ENCODE measurements around the gene ATAT1.
"Not testable (repeated sequence)": the region's sequence is repeated elsewhere in the genome, so short reads cannot be mapped to it uniquely, and the experiment has no call there.

Gene ATAT1

DNA sequence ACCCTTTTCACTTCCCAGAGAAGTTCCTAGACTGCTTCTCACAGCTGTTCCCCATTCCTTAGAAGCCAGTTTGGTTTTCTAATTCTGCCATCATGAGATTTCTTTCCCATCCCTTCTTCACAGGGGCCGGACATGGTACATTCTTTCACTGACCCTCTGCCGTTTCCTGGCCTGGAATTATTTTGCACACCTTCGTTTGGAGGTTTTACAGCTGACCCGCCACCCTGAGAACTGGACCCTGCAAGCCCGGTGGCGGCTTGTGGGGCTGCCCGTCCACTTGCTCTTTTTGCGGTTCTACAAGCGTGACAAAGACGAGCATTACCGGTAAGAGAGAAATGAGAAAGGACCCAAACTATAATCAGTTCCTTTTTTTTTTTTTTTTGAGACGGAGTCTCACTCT lies 24.5 kb downstream of the ATAT1 start:
- no peak for DNase-seq

- no peak for DNase-seq
Observed at GRCh38 chr6:30654798-30655742, 28.4 kb downstream of the ATAT1 start.

DNA sequence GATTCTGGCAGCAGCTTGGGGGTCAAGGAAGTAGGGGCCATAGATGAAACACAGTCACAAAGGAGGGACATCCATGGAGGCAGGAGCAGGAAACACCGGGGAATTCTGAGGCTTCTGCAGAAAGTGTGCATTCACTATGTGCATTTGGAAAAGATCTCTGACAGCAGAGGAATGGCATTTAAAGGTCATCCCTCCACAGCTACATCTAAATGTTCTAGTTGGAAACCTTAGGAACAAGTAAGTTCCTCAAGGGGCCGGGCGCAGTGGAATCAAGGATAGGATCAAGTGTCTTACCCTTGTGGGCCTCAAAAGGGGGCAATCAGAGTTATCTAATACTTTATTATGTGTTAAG lies 29.0 kb downstream of the ATAT1 start:
- DNase-seq = no peak

- no peak for DNase-seq
Observed at GRCh38 chr6:30656513-30656912, 29.8 kb downstream of the ATAT1 start.

GRCh38 chr6:30657454-30657853 lies 30.8 kb downstream of the ATAT1 start:
- no peak for DNase-seq

DNA sequence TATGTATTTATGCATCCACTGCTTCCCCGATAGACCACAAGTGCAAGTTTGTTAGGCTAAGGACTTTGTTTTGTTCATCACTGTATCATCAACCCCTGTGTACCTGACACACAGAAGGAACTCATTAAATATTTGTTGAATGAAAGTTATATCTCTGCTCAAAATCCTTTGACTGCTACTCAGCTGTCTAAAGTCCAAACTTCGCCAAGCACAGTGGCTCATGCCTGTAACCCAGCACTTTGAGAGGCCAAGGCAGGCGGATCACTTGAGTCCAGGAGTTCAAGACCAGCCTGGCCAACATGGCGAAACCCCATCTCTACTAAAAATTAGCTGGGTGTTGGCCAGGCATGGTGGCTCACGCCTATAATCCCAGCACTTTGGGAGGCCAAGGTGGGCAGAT lies 31.2 kb downstream of the ATAT1 start:
- DNase-seq = not testable (repeated sequence)

- DNase-seq = no peak
Observed at GRCh38 chr6:30664994-30665767, 38.5 kb downstream of the ATAT1 start.

DNA sequence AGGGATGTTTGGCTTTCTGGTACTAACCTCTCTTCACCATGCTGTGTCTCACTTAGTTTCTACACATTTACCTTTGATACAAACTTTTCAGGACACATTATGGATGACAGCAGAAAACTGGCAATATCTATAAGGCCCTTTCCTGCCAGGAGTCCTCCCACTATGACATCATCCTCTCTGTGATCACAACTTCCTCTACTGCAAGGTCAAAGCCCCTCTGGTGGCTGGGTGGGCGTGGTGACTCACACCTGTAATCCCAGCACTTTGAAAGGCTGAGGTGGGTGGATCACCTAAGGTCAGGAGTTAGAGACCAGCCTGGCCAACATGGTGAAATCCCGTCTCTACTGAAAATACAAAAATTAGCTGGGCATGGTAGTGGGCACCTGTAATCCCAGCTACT lies 39.6 kb downstream of the ATAT1 start:
- not testable (repeated sequence) for DNase-seq

GRCh38 chr6:30670760-30671527 lies 44.3 kb downstream of the ATAT1 start:
- no peak for DNase-seq

DNA sequence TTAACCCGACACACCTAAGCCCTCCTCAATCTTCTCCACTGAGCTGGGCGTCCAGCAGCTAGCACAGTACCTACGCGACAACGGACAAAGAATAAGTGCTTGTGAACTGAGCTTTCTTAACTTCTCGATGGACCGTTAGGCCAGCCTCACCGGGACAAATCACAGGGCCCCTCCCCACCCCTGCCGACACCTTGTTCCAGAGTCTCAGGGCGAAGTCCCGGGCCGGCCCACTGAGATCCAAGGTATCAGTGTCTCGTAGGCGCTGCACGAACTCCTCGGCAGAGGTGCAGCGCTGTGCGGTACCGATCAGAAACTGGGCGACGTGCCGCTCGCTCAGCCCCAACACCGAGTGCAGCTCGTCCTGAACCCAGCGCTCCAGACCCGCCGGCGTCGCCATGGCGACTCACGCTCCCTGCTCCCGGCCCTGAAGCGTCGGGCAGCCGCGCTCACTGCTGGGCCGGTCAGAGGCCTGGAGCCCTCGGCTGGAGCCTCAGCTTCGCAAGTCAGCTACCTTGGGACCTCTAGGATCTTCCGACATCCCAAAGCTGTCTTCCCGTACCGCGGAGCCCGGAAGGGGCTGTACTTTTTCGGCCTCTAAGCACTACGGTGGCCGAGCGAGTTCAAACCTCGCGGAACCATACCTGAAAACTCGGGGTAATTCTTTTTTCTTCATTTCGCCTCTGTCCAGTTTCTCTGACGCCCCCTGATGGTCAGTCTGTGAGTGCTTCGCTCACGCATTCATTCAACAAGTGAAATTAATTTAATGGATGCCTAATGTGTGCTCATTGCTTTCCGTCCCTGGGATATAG lies 46.0 kb downstream of the ATAT1 start, which contains the start of gene DHX16:
Gene DHX16, minus strand, starts transcription at position 562 of the 809 bp plus-strand sequence. Its CDS starts 165 bp downstream, at position 397.
- DNase-seq = peak; percentile 89 to 97 (median 94)

DNA sequence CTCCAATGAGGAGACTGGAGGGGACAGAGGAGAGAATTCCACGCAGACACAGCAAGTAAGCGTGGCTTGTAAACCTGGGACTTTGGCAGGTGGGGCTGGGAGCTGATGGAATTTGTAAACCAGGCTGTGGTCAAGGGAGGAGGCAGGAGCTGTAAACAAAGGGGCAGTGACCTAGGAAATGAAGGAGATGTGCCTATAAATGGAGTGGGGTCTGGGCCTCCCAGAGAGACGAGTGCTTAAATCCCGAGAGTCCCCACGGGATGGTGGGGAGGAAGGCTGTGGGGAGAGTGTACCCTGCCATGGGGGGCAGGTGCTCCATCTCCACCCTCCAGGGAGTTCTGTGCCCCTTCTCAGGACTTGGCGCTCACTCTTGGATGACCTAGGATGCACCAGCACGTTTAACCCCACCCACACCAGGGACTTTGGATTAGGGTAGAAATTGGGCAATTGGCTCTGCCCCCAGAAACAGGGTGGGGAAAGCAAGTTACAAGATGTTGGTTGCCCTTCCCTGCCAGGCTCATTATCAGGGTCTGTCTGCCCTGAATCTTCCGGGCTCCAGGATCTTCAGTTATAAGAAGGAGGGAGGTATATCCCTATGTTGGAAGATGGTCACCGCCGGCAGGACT lies 50.1 kb downstream of the ATAT1 start:
- no peak for DNase-seq

DNA sequence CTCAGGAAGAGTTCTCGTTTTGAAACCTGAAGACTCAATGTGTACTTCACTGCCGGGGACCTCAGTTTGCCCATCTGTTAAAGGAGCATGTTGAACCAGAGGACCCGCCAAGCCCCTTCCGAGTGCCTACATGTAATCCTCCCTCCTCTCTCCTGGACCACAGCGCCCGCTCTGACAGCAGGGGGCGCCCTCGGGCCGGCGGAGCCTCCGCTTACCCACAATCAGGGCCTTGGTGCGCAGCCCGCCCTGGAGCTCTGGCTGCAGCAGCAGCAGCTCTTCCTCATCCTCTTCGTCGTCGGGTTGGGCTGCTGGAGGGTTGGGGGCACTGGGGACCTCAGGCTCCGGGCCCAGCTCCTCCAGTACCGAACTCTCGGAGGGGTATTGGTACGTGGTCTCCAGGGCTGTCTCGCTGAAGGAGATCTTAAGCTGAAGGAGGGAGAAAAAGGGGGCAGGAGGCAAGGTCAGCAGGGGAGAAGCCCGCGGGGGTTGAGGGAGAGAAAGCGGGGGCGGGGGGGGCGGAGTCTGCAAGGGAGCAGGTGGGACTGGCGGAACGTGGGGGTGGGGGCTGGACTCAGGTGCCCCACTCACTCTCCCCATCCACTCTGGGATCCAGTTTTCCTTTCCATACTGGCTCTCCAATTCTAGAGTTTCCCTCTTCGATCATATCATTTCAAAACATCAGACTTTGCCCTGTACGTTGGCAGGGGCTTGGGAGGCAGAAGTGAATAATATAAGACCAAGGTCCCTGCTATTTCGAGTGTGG lies 52.5 kb downstream of the ATAT1 start:
- DNase-seq = peak; percentile 61 to 79 (median 67)

- DNase-seq = no peak
Observed at GRCh38 chr6:30679765-30680535, 53.3 kb downstream of the ATAT1 start.

GRCh38 chr6:30681766-30682142 lies 55.1 kb downstream of the ATAT1 start:
- DNase-seq = no peak

DNA sequence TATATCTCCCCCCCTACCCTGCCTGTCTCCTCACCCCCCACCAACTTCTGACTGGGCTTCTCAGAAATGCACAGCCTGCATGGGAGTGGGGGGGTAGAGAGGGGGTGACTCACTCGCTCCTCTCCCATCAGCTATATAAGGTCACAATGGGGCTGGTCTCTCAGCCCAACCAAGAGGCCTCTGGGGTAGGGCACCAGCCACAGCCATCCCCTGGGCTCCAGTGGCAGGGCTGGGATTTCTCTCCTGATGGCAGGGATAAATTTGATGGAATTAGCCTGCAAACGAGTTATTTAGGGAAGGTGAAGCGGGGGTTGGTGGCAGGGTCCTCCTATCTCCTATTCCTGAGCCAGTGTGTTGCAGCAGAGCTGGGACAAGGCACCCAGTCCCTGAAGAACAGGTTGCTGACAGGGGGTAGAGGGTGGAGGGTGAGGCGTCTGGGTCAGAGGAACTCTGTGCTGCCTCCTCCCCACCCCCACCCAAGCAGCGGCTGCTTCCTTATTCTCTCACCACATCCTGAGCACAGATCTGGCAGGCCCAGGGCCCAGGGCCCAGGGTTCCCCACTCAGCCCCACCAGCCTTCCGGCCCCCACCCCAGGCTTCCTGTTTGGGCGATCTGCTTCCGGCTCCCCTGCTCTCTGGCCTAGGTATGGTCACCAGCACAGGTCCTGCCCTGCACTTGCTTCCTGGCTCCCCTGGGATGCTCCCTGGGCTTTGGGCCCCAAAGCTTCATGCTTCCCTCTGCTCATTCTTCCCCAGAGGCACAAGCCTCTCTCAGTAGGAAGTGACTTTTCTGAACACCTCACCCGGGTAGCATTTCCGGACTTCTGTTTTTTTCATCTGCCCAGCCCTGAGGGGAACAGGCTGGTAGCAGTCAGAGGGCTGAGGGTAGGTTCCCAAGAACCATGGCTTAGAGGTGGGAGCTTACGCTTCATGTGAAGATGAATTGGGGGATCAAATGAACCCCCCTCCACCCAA lies 55.8 kb downstream of the ATAT1 start:
- peak in 1 of 3 experiments; percentile 2 for DNase-seq

GRCh38 chr6:30683183-30683979 lies 56.7 kb downstream of the ATAT1 start:
- DNase-seq = no peak

- no peak for DNase-seq
Observed at GRCh38 chr6:30683980-30684338, 57.3 kb downstream of the ATAT1 start.
